Measurements from ENCODE around the gene ATP2B3. TPM values are rescaled to one million over a fixed set of nuclear protein-coding genes. Genes with fewer than 3 reads are reported as not detected.

Gene ATP2B3
- total RNA-seq, 4 donors from 2014 or later = not detected

- no peak for TF ChIP-seq CTCF (IDR thresholded peaks at IDR 0.05)
- DNase-seq (ENCODE audit: low spot score) = no peak
- no peak for ATAC-seq (ENCODE audit: low FRiP score)
These were observed 38.7 kb upstream of the ATP2B3 start for GRCh38 chrX:153478746-153479145.

GRCh38 chrX:153481043-153481442 lies 36.4 kb upstream of the ATP2B3 start:
- ATAC-seq (ENCODE audit: low FRiP score) (no peak), DNase-seq (ENCODE audit: low spot score) (no peak)
- TF ChIP-seq CTCF (IDR thresholded peaks at IDR 0.05) = no peak

GRCh38 chrX:153482376-153483015 lies 34.9 kb upstream of the ATP2B3 start:
- DNase-seq (ENCODE audit: low spot score) (no peak), ATAC-seq (ENCODE audit: low FRiP score) (no peak)
- no peak for TF ChIP-seq CTCF (IDR thresholded peaks at IDR 0.05)

GRCh38 chrX:153485396-153486080 lies 31.9 kb upstream of the ATP2B3 start:
- no peak for TF ChIP-seq CTCF (IDR thresholded peaks at IDR 0.05)
- no peak for ATAC-seq (ENCODE audit: low FRiP score)

GRCh38 chrX:153486171-153486570 lies 31.3 kb upstream of the ATP2B3 start:
- ATAC-seq (ENCODE audit: low FRiP score) (no peak), DNase-seq (ENCODE audit: low spot score) (no peak)
- TF ChIP-seq CTCF (IDR thresholded peaks at IDR 0.05) = no peak

More at GRCh38 chrX:153485396-153486080, 31.9 kb upstream of the ATP2B3 start:
- DNase-seq (ENCODE audit: low spot score) = no peak

- no peak for TF ChIP-seq CTCF (IDR thresholded peaks at IDR 0.05)
- DNase-seq (ENCODE audit: low spot score) = no peak
These were observed 29.8 kb upstream of the ATP2B3 start for GRCh38 chrX:153487590-153488071.

More at GRCh38 chrX:153487590-153488071, 29.8 kb upstream of the ATP2B3 start:
- no peak for ATAC-seq (ENCODE audit: low FRiP score)
